GM21381 (cell line): ENCODE measurements around the gene EXT2.

ENCODE experiments used
- ATAC-seq: cut with Tn5 transposase; IDR thresholded peaks from one replicate; pipeline ENCODE4 v1.9.1; 2021; ENCODE audit warnings: mild to moderate bottlenecking, moderate library complexity; ENCODE audit not compliant: unreplicated experiment

Gene EXT2

GRCh38 chr11:44235765-44236201 lies 140.3 kb downstream of the EXT2 start:
- no peak for ATAC-seq

DNA sequence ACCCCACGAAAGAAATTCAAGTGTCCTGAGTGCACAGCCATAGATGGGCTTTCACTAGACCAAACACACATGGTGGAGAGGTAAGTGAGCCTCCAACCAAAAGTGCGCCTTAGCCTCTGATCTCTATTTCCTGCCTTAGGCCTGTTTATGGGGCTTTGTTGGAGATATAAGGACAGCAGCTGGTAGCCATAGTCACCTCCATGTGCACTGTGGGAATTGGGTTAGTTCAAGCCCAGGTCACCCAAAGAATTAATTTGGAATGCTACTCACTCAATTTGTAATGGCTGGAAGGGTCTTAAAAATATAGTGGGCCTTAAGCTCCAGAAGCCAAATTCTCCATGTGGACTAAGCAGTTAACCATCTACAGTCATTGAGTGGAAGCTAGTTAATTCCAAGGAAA lies 140.8 kb downstream of the EXT2 start:
- no peak for ATAC-seq

GRCh38 chr11:44237156-44237555 lies 141.7 kb downstream of the EXT2 start:
- ATAC-seq = no peak

- ATAC-seq = no peak
Measured at GRCh38 chr11:44241851-44242250, 146.4 kb downstream of the EXT2 start.

GRCh38 chr11:44243086-44243485 lies 147.6 kb downstream of the EXT2 start:
- no peak for ATAC-seq

GRCh38 chr11:44243595-44244343 lies 148.3 kb downstream of the EXT2 start:
- ATAC-seq = no peak

GRCh38 chr11:44244639-44245310 lies 149.3 kb downstream of the EXT2 start:
- no peak for ATAC-seq

DNA sequence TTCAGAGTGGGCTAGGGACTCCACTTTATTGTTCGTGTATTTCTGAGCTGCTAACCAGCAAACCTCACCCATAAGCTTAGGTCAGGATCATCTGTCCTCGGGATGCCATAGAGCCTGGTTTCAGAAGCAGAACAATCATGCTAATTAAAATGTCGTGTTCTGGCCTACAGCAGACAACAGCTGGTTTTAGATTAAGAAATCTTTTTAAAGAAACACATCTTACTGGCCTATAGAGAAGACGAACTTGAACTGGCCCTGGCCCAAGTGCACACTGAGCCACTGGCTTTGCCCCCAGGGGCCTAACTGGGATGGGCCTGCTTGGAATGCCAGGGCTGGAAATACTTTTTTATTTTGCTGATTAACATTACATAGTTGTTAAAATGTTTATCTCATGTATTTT lies 151.2 kb downstream of the EXT2 start:
- ATAC-seq = no peak

GRCh38 chr11:44247508-44247907 lies 152.0 kb downstream of the EXT2 start:
- ATAC-seq = no peak

DNA sequence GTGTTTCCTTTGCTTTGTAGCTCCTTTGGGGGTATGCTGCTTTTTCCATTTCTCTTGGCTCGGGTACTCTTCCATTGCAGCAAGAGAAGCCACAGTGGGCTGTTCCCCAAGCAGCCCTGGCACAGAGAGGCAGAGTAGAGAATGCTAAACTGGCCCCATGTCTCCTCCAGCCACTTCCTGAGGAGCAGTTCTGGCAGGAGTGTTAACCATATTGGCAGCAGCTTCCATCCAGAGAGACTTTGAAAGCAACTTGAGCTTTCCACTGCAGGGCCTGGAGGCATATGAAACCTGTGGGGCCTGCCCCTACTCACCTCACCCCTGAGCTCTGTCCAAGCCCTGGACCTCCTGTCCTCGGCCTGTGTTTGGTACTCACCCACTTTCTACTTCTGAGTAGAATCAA lies 152.6 kb downstream of the EXT2 start:
- no peak for ATAC-seq

DNA sequence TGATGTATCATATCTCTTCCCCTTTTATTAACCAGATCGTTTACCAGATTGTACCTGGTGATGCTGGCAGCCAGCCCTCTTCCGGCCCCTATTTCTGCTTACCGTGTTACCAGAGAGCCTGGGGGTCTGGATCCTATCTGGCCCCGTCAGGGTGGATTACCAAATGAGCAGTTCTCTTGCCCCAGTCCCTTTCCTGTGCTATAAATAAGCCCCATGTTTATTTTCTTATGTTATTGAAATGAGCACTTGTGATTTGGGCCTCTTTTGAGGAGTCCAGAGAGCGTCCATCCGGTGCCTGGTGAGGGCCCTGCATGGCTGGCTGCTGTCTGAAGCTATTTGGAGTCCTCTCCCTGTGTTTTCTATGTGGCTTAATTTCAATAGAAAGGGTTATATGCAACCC lies 154.9 kb downstream of the EXT2 start:
- ATAC-seq = no peak

GRCh38 chr11:44252999-44253602 lies 157.6 kb downstream of the EXT2 start:
- ATAC-seq = no peak

- ATAC-seq = no peak
Measured at GRCh38 chr11:44255406-44256071, 160.1 kb downstream of the EXT2 start.

DNA sequence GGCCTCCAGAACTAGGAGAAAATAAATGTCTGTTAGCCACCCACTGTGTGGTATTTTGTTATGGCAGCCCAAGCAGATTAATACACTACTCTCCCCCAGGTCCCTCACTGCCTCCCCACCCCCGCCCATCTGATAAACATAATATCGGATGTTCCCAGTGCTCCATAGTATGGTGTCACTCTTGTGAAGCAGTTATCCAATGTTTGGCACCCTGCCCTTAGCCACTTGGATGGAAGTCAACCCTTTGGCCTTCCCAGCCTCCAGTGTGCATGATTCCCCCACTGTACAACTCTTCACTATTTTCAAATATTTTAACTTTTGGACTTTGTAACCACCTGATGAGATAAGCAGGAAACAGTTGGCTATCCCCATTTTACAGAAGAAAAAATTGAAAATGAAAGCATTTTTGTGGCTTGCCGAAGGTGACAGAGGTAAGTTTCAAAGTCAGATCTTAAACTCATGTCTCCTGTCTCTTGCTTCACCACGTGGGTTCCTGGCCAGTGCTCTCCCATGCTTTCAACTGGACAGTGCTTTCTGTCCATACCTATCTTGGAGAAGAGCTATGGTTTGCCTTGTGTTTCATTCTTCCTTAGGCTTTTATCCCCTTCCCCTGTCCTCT lies 161.3 kb downstream of the EXT2 start:
- no peak for ATAC-seq

DNA sequence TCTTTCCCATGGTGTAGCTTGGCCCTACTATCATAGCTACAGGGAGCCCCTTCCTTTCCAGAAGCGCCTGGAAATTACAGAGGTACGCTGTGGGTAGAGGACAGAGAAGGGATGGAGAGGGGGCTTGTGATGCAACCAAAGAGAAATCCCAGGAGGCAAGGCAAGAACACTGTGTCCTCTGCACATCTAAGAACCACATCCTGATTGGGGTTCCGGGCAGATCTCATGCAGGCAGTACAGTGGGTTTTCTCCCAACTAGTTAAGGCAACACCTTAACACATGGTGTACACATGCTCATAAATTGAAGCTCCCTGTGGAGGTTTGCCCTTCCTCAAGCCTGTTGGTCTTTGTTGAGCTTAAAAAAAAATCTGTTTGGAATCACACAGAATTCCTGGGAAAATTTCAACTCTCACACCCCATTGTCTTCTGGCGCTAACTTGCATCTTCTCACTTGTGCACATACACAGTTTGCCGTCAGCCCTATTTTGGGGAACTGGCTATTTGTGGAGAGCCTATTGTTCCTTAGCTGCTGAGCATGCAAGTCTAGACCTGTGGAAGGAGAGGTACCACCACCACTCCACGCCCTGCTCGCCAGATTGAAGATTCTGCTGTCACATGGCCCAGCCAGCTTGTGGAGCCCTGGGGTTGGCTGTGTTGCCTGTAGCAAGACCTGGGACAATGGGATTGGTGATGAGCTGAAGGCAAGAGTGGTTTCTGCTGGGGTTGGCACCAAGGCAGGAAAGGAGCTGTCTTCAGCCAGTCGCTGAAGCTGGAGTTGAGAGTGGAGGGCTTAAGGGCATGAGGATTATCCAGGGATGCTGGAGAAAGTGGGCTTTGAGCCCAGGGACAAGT lies 162.1 kb downstream of the EXT2 start:
- no peak for ATAC-seq

DNA sequence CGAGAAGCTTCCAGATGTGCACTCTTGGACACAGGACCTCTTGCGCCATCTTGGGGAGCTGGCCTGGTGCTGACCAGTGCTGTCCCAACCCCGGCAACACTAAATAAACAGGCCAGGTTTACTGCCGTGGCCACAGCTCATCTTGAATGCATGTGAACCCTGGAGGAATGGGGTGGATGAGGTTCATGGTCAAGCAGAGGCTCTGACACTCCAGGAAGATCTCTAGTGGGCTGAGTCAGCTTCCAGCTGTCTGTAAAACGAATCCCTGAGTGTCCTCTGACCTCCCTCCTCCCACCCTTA lies 162.7 kb downstream of the EXT2 start:
- no peak for ATAC-seq

GRCh38 chr11:44258839-44259420 lies 163.5 kb downstream of the EXT2 start:
- no peak for ATAC-seq

- ATAC-seq = no peak
Measured at GRCh38 chr11:44260081-44260480, 164.6 kb downstream of the EXT2 start.

DNA sequence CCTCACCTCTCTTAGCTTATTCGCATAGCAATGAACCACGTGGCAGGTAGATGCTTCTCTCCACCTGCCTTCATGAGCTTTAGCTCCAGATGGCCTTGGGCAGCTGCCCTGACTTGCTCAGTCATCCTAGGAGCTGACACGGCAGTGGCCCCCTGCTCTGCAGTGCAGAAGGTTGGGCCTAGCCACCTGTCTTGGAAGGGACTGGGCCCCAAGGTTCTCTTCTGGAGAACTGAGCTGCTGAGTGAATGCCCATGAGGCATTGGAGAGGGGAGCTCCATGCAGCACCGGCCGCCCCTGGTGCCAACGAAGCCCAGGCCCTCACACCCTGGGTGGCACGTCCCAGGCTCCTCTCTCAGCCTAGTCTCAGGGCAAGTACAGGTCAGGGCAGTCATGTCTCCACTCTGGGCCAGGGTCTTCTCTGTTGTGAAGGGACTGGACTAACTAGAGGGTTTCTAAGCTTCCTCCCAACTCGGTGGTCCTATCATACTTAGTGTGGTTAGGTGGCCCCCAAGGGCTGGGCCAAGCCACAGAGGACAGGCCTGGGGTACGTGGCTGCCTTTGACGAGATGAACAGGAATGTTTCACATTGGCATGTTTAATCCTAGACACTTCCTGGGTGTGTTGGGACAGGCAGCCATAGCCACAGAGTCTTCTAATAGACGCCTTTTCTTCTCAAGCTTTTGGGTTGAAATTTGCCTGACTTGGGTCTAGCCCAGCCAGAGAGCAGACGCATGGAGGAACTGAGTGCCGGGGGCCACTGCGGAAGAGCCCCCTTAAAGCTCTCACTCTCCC lies 166.5 kb downstream of the EXT2 start:
- no peak for ATAC-seq
